Activated CD8-positive, alpha-beta memory T cell treated with anti-CD3 and anti-CD28 coated beads, Interleukin-2, amount 50 U/mL, for 48 hours (primary cell): ENCODE results near the gene CUX1.
"Not testable (repeated sequence)": the region's sequence is repeated elsewhere in the genome, so short reads cannot be mapped to it uniquely, and the experiment has no call there.

Experiments
- DNase-seq: peaks from one replicate; pipeline ENCODE4 v3.0.0-alpha.2; 2020

CUX1 gene, protein sequence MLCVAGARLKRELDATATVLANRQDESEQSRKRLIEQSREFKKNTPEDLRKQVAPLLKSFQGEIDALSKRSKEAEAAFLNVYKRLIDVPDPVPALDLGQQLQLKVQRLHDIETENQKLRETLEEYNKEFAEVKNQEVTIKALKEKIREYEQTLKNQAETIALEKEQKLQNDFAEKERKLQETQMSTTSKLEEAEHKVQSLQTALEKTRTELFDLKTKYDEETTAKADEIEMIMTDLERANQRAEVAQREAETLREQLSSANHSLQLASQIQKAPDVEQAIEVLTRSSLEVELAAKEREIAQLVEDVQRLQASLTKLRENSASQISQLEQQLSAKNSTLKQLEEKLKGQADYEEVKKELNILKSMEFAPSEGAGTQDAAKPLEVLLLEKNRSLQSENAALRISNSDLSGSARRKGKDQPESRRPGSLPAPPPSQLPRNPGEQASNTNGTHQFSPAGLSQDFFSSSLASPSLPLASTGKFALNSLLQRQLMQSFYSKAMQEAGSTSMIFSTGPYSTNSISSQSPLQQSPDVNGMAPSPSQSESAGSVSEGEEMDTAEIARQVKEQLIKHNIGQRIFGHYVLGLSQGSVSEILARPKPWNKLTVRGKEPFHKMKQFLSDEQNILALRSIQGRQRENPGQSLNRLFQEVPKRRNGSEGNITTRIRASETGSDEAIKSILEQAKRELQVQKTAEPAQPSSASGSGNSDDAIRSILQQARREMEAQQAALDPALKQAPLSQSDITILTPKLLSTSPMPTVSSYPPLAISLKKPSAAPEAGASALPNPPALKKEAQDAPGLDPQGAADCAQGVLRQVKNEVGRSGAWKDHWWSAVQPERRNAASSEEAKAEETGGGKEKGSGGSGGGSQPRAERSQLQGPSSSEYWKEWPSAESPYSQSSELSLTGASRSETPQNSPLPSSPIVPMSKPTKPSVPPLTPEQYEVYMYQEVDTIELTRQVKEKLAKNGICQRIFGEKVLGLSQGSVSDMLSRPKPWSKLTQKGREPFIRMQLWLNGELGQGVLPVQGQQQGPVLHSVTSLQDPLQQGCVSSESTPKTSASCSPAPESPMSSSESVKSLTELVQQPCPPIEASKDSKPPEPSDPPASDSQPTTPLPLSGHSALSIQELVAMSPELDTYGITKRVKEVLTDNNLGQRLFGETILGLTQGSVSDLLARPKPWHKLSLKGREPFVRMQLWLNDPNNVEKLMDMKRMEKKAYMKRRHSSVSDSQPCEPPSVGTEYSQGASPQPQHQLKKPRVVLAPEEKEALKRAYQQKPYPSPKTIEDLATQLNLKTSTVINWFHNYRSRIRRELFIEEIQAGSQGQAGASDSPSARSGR (N-terminal part only)

GRCh38 chr7:101817471-101818286 is at the start of gene CUX1:
CUX1 (plus strand) TSS chr7:101817626; CDS start chr7:101817640, 14 bp downstream.
- DNase-seq = peak; percentile 67

GRCh38 chr7:101768280-101768679 is 49.1 kb upstream of the CUX1 start:
- no peak for DNase-seq

DNA sequence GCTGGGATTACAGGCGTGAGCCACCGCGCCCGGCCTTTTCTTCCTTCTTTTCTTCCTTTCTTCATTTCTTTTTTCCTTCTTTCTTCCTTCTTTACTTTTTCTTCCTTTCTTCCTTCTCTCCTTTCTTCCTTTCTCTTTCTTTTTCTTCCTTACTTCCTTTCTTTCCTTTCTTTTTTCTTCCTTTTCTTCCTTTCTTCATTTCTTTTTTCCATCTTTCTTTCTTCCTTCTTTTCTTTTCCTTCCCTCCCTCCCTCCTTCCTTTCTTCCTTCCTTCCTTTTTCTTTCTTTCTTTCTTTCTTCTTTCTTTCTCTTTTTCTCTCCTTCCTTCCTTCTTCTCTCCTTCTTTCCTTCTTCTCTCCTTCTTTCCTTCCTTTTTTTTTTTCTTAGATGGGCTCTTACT is 47.0 kb upstream of the CUX1 start:
- no peak for DNase-seq

DNA sequence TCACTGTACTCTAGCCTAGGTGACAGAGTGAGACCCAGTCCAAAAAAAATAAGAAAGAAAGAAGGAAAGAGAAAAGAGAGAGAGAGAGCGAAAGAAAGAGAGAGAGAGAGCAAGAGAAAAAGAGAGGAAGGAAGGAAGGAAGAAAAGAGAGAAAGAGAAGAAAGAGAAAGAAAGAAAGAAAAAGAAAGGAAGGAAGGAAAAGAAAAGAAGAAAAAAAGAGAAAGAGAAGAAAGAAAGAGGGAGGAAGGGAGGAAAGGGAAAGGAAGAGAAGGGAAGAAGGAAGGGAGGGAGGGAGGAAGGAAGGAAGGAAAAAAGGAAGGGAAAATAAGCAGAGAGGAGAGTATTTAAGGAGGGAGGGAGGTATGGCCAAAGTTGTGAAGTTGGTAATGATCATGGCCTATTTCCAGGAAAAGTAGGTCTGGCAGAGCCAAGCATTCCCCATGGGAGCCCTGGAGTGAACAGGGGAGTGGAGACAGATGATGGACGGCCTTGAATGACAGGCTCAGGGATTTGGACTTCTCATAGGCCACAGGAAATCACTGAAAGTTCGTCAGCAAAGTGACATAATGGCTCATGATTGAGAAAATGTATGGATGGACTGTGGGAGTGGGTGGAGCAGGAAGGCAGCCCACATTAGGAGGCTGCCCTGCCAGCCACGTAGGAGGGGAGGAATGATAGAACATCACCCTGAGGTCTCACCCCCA is 44.8 kb upstream of the CUX1 start:
- DNase-seq = no peak

DNA sequence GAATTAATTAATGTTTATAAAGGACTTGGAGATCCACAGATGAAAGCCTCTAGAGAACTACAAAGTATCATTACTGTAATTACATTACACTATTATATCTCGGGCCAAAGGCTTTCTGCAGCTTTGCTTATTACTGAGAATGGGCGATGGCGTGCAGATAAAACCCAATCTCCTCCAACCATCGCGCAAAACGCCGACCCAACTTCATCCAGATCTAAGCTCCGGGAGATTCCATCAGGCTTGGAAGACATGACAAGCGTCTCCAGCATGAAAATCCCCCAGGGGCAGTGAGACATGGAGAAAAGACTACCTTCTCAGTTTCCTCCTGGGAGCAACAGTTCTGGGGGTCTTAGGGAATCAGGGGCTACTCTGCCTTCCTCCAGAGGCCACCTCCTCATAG is 42.2 kb upstream of the CUX1 start:
- no peak for DNase-seq

DNA sequence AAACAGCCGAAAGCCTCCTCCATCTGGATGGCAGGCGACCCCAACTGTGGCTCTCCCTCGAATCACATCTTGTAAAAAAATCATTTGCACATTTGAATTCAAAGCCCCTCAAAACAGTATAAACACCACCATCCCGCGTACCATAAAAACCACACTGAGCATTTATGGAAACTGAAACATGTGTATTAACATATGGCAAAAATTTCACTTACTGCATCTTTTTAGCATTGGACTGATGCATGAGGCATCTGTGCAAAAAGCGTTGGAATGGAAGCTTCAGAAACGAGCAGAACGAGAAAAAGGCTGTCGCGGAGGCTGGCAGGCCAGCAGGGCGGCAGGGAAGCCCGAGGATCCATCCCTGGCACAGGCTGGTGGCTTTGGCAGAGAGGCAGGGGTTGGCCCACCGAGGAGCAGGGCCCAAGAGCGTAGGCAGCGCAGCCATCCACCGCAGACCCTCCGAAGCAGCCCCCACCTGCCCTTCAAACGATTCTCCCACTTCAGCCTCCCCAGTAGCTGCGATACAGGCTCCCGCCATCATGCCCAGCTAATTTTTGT is 39.3 kb upstream of the CUX1 start:
- DNase-seq = no peak

DNA sequence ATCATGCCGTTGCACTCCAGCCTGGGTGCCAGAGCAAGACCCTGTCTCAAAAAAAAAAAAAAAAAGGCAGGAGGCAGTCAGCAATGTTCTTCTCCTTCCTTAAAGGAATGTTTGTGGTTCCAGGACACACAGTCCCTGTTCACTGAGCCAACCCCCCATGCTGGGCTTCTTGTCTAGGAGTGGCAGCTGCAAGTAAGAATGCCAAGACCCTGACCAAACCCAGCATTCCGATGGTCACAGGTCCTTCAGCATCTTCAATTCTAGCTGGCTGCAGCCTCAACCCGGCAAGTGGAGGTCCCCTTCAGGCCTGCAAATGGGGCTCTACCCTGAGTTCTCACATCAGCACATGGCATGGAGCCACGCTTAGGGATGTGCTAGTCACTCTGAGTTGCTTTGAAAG is 38.2 kb upstream of the CUX1 start:
- no peak for DNase-seq

GRCh38 chr7:101780281-101780680 is 37.1 kb upstream of the CUX1 start:
- no peak for DNase-seq

- DNase-seq = no peak
These were observed 36.0 kb upstream of the CUX1 start for GRCh38 chr7:101781439-101781838.

- no peak for DNase-seq
These were observed 35.0 kb upstream of the CUX1 start for GRCh38 chr7:101782476-101782875.

DNA sequence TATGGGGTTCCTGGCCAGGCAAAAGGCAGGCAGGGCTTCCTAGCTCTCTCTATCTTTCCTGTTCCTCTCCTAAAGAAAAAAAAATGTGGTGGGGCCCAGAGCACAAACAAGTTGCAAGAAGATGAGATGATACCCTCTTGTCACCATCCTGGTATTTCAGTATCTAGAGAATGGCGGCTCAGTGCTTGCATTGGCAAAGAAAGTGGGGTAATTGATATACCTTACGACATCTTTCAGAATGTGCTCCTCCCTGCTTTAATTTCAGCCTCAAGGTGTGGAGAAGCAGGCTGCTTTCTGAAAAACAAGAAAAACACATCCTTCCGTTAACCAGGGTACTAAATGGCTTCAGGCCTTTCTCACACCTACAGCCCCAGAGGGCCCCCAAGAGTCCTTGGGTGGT is 34.5 kb upstream of the CUX1 start:
- DNase-seq = no peak

- DNase-seq = no peak
These were observed 33.8 kb upstream of the CUX1 start for GRCh38 chr7:101783381-101784181.

- no peak for DNase-seq
These were observed 32.9 kb upstream of the CUX1 start for GRCh38 chr7:101784292-101785127.

DNA sequence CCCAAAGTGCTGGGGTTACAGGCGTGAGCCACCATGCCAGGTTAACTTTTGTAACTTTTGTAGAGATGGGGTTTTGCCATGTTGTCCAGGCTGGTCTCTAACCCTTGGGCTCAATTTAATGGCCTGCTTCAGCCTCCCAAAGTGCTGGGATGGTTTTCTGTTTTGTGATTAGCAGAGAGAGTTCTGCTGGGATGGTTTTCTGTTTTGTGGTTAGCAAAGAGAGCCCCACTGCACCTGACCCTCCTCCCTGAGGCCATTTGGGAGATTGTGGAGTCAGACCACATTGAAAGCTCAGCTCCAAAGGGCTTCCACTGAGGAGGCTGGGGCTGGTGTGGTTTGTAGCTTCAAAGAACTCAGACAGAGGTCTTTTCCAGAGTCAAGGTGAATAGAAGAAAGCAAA is 29.6 kb upstream of the CUX1 start:
- no peak for DNase-seq

GRCh38 chr7:101788517-101788916 is 28.9 kb upstream of the CUX1 start:
- no peak for DNase-seq

DNA sequence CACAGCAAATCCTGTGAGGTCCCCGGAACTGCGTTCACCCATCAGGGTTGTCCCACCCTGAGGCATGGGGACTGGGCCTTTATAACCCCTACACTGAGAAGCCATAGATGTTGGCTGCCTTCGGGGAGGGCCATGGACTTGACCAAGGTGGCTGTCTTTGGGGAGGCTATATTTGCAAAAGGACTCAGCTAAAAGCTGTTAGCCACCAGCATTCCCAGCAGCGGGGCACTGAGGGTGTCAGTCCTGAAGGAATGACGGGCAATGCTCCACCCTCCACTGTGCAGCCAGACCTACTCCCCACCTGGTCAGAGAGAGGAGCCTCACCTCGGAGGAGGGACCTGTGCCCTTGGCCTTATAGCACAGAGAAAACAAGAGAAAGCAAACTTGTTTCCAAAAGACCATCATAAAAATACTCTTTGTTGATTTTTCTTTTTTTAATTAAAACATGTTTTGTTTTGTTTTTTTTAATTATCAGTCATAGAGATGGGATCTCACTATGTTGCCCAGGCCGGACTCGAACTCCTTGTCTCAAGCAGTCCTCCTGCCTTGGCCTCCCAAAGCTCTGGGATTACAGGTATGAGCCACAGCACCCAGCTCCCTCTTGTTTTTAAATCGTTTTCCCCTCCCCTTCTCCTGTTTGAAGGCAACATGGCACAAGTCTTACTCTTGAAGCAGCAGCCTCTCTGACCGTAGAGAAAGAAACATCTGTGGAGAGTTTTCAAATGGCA is 26.7 kb upstream of the CUX1 start:
- DNase-seq = no peak

DNA sequence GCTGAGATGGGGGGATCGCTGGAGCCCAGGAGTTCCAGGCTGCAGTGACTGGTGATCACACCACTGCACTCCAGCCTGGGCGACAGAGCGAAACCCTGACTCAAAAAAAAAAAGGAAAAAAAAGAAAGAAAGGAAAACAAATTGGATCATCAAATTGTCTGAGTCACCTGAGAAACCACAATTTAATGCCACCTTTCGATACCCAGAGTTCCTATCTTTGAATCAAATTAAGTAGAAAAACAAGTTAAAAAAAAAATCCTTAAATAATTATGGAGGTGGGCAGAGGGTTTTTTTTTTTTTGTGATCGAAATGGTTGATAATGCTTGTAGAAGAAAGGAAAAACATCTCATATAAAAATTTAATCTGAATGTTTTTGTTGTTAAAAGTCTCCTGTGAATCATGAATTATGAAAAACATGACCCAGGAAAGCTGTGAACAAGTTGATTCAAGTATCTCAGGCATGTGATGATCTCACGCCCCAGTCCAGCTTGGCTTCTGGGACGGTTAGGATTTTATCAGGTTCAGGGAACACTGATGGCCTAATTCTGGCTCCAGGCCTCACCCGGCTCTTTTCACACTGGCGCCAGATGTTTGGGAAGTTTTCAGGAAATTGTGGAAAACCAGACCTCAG is 25.3 kb upstream of the CUX1 start:
- DNase-seq = no peak

DNA sequence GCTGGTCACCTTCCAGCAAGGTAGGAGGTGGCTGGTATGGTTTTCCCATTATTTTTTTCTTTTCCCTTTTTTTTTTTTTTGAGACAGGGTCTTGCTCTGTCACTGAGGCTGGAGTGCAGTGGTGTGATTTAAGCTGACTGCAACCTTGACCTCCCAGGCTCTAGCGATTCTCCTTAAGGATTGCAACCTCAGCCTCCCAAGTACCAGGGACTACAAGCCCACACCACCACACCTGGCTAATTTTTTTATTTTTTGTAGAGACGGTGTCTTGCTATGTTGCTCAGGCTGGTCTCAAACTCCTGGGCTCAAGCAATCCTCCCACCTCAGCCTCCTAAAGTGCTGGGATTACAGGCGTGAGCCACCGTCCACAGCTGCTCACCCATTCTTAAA is 24.7 kb upstream of the CUX1 start:
- not testable (repeated sequence) for DNase-seq
